DMS114 treated with DMSO at 0.1 percent for 48 hours (cell line): ENCODE measurements around the gene TLCD3A.
"Not testable (repeated sequence)": the region's sequence is repeated elsewhere in the genome, so short reads cannot be mapped to it uniquely, and the experiment has no call there.

ENCODE experiments used
- DNase-seq: peaks from one replicate; lab custom pipeline; 2025; ENCODE audit not compliant: unreplicated experiment; lab: John Stamatoyannopoulos, UW

The TLCD3A gene

DNA sequence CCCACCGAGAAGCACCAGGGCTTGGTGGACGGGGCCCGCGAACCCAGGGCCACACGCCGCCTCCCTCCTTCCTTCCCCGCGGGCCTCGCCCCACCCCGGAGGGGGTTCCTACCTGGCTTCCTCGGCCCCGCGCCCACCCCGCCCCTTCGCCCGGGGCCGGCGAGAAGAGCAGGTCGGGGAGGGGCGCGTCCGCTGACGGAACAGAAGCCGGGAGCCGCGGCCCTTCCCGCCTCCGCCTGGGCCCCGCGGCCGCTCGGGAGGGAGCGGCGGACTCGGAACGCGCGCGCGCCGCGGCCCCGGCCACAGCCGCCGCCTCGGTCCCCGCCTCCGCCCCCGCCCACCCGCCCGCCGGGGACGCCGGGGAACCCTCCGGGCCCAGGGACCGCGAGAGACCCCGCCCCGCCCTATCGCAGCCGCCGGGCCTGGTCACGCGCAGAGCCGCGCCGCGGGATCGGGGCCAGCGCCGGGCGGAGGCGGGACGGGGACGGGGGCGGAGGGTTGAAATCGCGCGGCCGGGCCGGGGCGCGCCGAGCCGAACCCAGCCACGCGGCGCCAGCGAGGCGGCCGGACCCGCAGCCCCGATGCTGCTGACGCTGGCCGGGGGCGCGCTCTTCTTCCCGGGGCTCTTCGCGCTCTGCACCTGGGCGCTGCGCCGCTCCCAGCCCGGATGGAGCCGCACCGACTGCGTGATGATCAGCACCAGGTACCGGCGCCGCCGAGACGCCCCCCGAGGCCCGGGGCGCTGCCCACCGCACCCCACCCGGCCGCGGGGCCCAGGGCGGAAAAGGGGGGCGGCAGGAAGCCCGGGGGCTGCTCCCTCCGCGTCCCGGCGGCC, at the start of gene TLCD3A:
TLCD3A (plus strand) TSS at position 530 of the 835 bp plus-strand sequence; CDS start at position 582, 52 bp downstream.
- DNase-seq = peak; percentile 19

DNA sequence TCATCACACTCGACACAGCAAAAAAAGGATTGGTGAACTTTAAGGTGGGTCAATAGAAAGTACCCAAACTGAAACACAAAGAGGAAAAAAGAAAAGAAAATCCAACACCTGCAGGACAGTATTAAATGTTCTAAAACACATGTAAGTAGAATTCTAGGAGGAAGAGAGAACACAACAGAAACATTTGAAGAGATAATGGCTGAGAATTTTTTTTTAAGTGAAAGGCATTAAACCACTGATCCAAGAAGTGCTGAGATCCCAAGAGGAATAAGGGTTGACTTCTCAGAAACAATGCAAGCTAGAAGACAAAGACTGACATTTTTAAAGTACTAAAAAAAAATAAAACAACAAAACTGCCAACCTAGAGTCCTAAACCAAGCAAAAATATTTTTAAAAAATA, 49.4 kb upstream of the TLCD3A start:
- DNase-seq = no peak

DNA sequence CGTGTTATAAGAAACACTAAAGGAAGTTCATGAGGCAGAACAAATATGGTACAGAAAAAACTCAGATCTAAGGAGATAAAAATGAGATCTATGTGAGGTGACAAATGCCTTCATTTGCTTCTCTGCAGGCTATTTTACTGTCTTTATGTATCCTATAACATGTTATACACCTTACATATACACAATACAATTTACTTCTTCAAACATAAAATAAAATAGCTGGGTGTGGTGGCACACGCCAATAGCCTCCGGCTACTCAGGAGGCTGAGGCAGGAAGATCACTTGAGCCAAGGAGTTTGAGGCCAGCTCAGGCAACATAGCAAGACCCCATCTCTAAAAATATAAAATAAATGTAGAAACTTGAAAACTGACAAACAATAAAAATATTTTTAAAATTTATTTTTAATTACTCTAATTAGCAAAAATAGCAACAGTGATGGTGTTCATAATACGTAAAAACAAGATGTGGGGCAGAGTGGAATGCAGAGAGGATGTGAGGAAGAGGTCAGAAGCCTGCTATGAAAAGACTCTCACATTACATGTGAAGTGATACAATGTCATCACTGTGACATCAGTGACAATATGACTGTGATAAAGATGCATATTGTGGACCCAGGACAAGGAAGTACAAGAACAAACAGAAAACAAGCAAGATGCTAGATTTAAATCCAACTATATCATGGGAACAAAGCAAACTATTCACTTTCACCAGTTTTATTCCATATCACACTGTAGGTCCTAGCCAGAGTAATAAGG, 48.7 kb upstream of the TLCD3A start:
- no peak for DNase-seq

DNA sequence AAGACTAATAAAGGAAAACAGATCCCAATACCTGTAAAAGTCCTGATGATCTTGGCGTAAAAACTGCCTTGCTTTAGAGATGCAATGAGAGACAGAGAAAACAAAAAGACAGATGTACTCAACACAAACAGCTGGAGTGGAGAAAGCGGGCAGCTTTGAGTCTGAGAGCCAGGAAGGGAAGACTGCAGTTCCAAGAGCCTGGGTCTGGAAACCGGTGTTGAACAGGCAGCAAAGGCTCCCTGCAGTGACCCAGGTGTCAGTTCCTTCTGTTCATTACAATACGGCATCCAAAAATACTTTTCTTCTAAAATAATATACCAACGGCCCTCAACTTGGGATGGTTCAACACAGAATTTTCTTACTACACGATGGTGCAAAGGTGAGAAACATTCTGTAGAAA, 47.4 kb upstream of the TLCD3A start:
- no peak for DNase-seq

DNA sequence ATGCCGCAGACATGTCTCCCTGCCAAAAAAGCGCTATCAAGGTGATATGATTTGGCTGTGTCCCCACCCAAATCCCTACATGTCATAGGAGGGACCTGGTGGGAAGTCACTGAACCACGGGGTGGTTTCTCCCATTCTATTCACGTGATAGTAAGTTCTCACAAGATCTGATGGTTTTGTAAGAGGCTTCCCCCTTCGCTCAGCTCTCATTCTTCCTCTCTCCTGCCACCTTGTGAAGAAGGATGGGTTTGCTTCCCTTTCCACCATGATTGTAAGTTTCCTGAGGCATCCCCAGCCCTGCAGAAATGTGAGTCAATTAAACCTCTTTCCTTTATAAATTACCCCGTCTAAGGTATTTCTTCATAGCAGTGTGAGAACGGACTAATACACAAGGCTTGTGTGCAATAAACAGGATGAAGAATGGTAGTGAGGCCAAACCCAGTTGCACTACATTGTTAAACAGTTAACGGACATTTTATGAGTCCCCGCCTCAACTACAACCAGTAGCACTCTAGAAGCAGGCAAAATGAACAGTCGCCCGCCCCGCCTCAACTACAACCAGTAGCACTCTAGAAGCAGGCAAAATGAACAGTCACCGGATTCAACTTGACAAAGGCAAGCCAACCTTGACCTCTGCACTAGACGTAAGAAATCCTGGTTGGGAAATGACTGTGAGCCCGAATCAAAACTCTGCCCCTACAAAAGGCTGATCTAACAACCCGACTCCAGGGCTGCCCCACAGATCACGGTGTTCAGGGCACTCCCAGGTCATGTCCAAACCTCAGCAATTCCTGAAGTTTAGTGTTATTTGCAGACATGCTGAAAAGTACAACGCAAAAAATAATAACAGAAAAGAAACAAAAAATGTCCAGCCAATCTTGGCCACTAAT, 44.1 kb upstream of the TLCD3A start:
- DNase-seq = no peak

DNA sequence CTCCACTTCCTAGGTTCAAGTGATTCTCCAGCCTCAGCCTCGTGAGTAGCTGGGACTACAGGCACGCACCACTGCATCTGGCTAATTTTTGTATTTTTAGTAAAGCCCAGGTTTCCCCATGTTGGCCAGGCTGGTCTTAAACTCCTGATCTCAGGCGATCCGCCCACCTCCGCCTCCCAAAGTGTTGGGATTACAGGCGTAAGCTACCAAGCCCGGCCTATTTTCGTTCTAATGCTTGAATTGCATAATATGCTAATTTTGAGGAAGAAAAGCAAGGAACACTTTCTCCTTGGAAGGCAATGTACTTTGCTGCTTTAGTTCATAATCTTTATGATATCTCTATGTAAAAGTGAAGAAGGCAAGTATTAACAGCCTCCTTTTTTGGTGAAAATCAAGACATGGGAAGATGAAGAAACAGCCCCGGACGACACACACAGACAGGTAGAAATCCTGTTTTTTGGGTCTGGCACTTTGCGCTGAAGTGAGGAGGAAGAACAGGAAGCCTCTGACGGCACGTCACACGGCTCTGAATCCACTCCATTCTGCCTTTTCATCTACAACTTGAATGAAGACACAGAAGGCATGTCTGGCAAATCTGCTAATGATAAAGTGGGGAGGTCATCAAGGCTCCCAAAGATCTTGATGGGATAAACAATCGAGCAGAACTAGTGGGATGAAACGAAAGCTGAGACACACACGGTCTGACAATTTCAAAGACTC, 42.7 kb upstream of the TLCD3A start:
- DNase-seq = no peak

DNA sequence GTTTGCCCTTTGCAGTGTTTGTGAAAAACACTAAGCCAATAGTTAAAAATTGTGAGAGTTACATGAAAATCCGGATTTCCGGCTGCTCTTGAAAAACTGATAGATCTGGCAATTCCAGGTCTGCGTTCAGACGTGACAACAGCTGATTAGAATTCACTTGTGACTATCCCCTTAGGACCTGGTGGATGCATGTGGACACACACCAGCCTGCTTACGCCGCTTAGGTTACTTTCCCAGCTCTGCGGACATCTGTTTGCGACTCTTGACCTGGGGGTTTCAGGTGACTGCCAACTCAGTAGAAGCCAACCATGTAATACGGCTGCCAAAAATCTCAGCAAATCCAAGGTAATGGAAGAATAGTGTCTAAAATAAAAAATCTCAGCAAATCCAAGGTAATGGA, 42.0 kb upstream of the TLCD3A start:
- DNase-seq = no peak

DNA sequence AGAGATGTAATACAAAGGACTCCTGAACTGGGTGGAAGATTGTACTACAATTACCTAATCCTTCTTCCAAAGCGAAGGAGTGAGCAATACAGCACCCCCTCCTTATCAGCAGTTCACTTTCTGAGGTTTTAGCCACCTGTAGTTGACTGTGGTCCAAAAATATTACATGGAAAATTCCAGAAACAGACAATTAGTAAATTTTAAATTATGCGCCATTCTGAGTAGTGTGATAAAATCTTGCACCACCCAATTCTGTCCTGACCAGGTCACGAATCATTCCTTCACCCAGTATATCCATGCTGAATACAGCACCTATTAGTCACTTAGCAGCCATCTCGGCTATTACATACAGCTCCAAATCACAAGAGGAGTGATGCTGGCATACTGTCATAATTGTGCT, 41.0 kb upstream of the TLCD3A start:
- no peak for DNase-seq

DNA sequence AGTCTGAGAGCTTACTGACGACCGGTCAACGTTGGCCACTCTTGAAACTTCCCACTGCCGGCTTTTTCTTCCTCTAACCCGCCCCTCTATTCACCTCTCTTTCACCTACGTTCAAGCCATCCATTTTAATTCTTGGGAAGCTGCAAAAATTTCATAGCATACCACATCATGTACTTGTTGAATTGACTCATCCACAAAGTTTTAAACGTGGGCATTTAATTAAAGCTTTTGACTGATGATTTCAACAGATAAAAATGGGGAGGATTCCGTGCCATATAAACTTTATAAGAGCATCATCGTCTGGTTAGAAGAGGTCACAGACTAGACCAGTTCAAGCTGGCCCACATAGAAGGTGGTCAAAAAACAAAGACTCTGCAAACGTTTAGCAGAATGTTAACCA, 40.3 kb upstream of the TLCD3A start:
- DNase-seq = no peak

DNA sequence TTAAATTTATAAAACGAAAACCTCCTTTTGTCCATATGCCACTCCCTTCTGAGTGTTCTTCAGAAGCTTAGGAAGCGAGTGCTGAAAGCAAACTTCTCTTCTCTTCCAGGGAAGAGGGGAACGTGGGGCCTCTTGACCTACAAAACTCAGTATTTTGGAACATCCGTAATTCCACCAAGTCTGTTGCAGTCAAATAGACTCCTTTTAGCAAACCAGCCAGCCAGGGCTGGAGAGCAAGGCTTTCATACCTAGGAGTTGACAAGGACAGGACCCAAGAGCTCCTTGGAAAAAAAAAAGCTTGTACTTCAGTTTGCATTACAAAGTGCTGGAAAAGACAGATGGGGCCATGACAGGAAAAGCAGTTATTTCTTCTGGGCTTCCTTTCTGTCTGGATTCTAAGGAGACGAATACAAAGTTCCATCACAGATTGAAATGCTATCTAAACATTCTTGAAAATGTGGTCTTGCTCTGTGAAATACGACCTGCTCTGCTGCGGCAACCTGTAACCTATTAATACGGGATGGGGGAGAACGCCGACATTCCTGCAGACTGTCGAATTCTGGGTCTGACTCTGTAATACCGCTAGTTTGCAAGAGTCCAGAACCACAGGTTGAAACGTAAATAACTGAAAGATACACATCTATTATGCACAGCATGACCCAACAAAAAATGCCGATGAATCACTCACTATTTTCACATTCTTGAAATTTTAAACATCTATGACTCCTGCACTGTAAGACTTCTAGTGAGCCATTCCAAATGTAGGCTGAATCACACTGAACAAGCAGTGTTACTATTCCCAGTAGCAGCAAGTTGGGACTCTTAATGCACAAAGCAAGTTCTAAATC, 38.4 kb upstream of the TLCD3A start:
- no peak for DNase-seq

DNA sequence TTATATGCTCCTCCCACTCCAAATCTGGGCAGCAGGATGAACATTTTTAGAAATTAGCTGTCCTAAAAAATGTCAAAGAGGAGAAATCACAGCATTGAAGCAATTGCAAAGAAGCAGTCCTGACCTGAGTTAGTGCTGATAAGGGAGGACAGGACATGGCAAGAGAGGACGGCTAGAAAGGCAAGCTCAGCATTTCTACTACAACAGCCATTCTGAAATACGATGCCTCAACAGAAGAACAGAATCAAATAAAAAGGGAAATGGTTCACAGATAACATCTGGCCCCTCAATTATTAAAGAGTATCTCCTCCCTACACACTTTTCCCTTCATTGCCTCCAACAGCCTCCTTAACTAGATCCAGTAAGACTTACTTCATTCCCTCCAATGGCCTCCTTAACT, 36.0 kb upstream of the TLCD3A start:
- DNase-seq = no peak

DNA sequence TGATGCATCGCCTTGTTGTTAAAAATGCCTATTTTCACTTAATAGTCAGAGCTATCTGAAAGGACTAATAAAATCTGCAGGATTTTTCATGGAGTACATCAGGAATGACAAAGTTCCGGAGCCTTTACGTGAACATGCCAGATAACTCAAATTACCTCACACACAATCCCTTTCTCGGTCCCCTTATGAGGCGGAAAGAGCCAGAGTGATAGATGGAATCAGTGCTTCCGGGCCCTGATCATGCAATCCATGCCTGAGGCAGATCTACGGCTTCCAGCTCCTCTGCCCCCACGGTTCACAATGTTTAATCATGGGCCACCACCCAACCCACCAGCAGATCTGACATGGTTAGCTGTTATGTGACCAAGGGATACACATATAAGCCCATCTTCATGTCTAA, 34.7 kb upstream of the TLCD3A start:
- DNase-seq = no peak

DNA sequence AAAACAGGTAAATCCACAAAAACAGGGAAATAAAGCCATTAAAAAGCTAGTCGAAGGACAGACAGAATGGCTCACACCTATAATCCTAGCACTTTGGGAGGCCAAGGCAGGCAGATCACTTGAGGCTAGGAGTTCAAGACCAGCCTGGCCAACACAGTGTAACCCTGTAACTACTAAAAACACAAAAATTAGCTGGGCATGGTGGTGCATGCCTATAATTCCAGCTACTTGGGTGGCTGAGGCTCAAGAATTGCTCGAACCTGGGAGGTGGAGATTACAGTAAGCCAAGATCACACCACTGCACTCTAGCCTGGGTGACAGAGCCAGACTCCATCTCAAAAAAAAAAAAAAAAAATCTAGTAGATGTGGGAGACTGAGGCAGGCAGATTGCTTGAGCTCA, 34.3 kb upstream of the TLCD3A start:
- DNase-seq = not testable (repeated sequence)

DNA sequence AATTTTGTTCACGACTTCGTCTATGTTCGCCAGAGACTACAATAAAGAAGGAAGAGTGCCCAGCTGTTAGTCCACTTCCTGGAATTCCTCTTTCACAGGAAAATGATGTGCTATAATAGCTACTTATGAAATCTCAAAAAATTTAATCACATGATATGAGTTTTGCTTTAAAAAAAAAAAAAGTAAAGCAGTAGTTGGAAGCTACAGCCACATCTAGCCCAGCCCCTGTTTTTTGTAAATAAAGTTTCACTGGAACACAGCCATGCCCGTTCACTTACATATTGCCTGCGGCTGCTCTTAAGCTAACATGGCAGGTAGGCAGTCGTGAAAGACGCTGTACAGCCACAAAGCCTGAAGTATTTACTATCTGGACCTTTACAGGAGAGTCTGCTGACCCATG, 33.1 kb upstream of the TLCD3A start:
- no peak for DNase-seq

DNA sequence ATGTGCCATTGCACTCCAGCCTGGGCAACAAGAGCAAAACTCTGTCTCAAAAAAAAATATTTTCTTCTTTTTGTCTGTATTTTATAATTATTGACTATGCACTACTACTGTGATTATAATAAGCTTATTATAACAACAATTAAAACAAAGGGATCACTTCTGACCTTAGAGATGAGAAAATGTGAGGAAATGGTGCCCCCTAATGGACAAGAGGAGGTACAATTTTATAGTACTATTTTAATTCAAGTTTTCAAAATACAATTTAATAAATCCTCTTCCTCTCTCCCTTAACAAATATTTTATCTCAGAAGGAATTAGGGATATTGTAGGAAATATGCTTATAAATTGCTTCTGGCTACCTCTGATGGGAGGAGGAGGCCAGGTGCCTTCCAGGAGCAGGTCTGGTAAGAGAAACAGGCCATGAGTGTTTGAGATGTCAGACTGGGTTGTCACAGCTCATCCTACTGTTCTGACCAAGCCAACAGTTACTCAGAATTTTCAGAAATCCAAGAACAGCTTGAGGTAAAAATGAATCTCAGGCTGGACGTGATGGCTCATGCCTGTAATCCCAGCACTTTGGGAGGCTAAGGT, 31.8 kb upstream of the TLCD3A start:
- DNase-seq = peak; percentile 28

DNA sequence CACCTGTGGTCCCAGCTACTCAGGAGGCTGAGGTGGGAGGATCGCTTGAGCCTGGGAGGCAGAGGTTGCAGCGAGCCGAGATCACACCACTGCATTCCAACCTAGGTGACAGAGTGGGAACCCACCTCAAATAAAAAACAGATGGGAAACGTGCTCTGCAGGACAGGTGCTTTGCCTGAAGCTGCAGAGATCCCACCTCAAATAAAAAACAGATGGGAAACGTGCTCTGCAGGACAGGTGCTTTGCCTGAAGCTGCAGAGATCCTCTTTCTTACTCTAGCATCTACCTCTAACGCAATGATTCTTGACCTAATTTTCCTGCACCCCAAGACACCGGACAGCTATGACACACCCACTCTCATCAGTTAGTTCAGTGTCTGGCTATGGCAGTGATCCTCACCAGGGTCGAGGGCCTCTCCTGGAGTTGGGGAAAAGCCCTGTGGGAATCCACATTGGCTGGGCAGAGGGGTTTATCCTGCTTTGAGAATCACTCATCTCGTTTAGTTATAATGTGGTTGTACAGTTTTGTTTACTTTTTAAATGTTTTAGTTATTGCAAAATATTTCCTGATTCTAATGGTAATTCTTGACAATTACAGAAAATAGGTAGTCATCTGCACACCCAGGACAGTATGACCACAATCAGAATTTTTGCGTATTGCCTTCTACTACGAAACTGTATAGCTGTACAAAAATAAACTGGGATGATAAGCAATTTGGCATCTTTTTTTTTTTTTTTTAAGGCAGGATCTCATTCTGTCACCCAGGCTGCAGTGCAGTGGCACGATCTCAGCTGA, 29.1 kb upstream of the TLCD3A start:
- DNase-seq = no peak

DNA sequence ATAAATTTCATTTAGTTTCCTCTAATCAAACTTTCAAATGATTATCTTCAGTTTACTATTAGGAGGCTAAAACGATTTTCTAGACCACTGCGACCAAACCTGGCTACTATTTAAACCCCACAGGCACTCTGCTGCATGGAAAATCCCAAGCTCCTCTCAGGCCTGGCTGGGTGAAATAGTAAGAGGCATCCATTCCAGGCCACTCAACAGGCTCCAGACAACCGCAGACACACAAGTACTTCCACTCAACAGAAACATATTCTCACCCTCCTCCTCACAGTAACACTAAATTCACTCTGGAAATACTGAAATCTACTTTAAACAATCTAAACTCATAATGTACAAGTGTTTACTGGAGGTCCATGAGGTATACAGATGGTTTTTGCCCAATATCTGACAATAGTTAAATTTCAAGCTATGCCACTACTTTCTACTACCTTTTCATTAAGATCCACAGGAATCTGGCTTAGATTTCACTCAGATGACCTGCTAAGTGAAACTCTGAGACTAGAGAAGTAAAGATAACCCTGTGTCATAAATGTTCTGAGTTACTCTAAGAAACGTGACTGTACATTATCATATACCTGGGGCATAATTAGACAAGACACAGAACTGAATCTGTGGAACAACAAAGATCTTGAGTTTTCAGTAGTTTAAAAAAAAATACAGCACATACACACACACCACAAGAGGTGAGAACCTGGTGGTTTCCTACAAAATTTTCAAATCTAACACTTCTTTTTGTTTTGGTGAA, 28.1 kb upstream of the TLCD3A start:
- DNase-seq = no peak

DNA sequence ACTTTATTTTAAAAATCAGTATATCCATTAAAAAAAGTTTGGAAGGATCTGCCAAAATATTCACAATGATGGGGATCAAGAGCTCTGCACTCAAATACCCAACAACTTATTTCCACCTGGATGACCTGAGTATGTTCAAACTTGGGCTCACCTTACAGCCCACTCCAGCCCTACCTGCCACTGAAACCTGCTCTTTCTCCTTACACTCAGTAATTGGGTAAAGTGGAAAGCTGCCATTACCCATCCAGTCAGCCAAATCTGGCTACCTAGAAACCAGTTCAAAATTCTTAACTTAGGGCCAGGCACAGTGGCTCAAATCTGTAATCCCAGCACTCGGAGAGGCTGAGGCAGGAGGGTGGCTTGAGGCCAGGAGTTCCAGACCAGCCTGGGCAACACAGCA, 27.4 kb upstream of the TLCD3A start:
- DNase-seq = no peak
